K562 (cell line): Measurements from ENCODE around the gene ZNF335. TPM values are rescaled to one million over a fixed set of nuclear protein-coding genes. Genes with fewer than 3 reads are reported as not detected.

Experiments used
- ADNP ChIP-seq: fragments of 200-800 bp; sonication (Bioruptor generic); IDR thresholded peaks from 2 replicates; pipeline ENCODE4 v1.6.1; 2016; ENCODE audit warnings: missing genetic modification characterization, missing compliant biosample characterization
- FOXK2 ChIP-seq, 2 experiments: fragments of 450-650 bp; IDR thresholded peaks in 1 of 2; conservative IDR thresholded peaks in 1 of 2; 2 replicates each; pipeline ENCODE4 v1.6.1; 2016; ENCODE audit warnings: low read depth in 2 of 2, mild to moderate bottlenecking in 1 of 2
- GTF2E2 ChIP-seq: fragments of 200-800 bp; sonication (Bioruptor generic); IDR thresholded peaks from 2 replicates; pipeline ENCODE4 v1.6.1; 2016; ENCODE audit warnings: missing genetic modification characterization, missing compliant biosample characterization
- HDAC1 ChIP-seq, 2 experiments: fragments of 450-650 bp; IDR thresholded peaks; 2 replicates each; pipeline ENCODE4 v1.6.1; 2016 to 2017; ENCODE audit warnings: inconsistent platforms in 1 of 2, mild to moderate bottlenecking in 1 of 2, moderate library complexity in 1 of 2
- IFI16 ChIP-seq: fragments of 250-450 bp; sonication (Bioruptor Pico); IDR thresholded peaks from 2 replicates; pipeline ENCODE4 v2.1.2; 2022; ENCODE audit warnings: mild to moderate bottlenecking, inconsistent platforms
- MAZ ChIP-seq, 2 experiments: fragments of 450-650 bp in 1 of 2; sonication (generic) in 1 of 2; formaldehyde crosslinking; IDR thresholded peaks in 1 of 2; conservative IDR thresholded peaks in 1 of 2; 2 replicates each; pipeline versions ENCODE4 v1.4.0 to v1.5.0; 2020; ENCODE audit warnings: mild to moderate bottlenecking in 1 of 2, missing genetic modification reagents in 1 of 2
- NFRKB ChIP-seq: fragments of 450-650 bp; IDR thresholded peaks from 2 replicates; pipeline ENCODE4 v1.6.1; 2016; ENCODE audit warnings: low read depth
- NR2C1 ChIP-seq, 2 experiments: fragments of 450-650 bp; IDR thresholded peaks; 2 replicates each; pipeline ENCODE4 v1.6.1; 2017; ENCODE audit warnings: mild to moderate bottlenecking in 2 of 2, antibody characterized with exemption in 1 of 2, inconsistent platforms in 1 of 2, missing compliant biosample characterization in 1 of 2, missing genetic modification characterization in 1 of 2
- SOX6 ChIP-seq: fragments of 450-650 bp; IDR thresholded peaks from 2 replicates; pipeline ENCODE4 v1.6.1; 2014; ENCODE audit warnings: mild to moderate bottlenecking
- SRF ChIP-seq, 2 experiments: fragments of 250-450, 450-650 bp in 1 of 2; sonication (Bioruptor Pico) in 1 of 2; sonication (generic) in 1 of 2; formaldehyde crosslinking; IDR thresholded peaks; 2 replicates each; pipeline versions ENCODE4 v1.5.0 to v1.5.1; 2020 to 2022; ENCODE audit warnings: mild to moderate bottlenecking in 1 of 2, missing genetic modification reagents in 1 of 2
- TARDBP ChIP-seq: fragments of 450-650 bp; IDR thresholded peaks from 2 replicates; pipeline ENCODE4 v1.6.1; 2016
- TRIM24 ChIP-seq, 2 experiments: fragments of 450-650 bp; IDR thresholded peaks; 2 replicates each; pipeline ENCODE4 v1.6.1; 2016
- ZEB2 ChIP-seq: fragments of 450-650 bp; IDR thresholded peaks from 2 replicates; pipeline ENCODE4 v1.6.1; 2016
- ZFP36 ChIP-seq: fragments of 150-350 bp; IDR thresholded peaks from 2 replicates; pipeline ENCODE4 v1.6.1; 2018; ENCODE audit warnings: low read length, low read depth; ENCODE audit not compliant: partially characterized antibody
- ZNF165 ChIP-seq: fragments of 250-450 bp; sonication (Bioruptor Pico); IDR thresholded peaks from 2 replicates; pipeline ENCODE4 v1.4.0; 2020; ENCODE audit warnings: borderline replicate concordance
- polyA plus RNA-seq, 8 experiments: library from polyadenylated mRNA; depleted of rRNA in 4 of 8; stranded (reverse) in 5 of 8; unstranded in 3 of 8; fragments of >200 nt; fragmentation: Nextera tagmentation in 2 of 8; fragmentation: Illumina TruSeq in 1 of 8; extraction: Ambion mirVana in 2 of 8; extraction: Trizol in 1 of 8; gene quantifications; 2 replicates each; pipeline versions ENCODE4 v1.2.1 to v1.2.3, GENCODE V29; 2011 to 2014; ENCODE audit warnings: inconsistent platforms in 1 of 8, missing spikeins in 1 of 8
- total RNA-seq, 7 experiments: library from RNA; depleted of rRNA in 6 of 7; stranded (reverse); fragments of >200 nt in 6 of 7; fragmentation: Illumina TruSeq in 2 of 7; extraction: Trizol in 2 of 7; gene quantifications; 2 replicates each; pipeline versions ENCODE4 v1.2.1 to v1.2.3, GENCODE V29; 2011 to 2021; ENCODE audit warnings: low replicate concordance in 1 of 7
- TF ChIP-seq, protein P1 (sequence below): fragments of 450-650 bp; IDR thresholded peaks from 2 replicates; pipeline ENCODE4 v1.6.1; 2016; ENCODE audit warnings: borderline replicate concordance
- TF ChIP-seq, protein P2 (sequence below): sonication (generic); formaldehyde crosslinking; IDR thresholded peaks from 2 replicates; pipeline ENCODE4 v1.8.0; 2022; ENCODE audit warnings: missing genetic modification reagents, mild to moderate bottlenecking, moderate library complexity, borderline replicate concordance

ZNF335 gene
- total and polyA plus RNA-seq, 9 of the 15 experiments (the other 6 are each of a cell fraction or from before 2014, with no cell fraction given): 0.39 to 16.0 (median 7.6) TPM

DNA sequence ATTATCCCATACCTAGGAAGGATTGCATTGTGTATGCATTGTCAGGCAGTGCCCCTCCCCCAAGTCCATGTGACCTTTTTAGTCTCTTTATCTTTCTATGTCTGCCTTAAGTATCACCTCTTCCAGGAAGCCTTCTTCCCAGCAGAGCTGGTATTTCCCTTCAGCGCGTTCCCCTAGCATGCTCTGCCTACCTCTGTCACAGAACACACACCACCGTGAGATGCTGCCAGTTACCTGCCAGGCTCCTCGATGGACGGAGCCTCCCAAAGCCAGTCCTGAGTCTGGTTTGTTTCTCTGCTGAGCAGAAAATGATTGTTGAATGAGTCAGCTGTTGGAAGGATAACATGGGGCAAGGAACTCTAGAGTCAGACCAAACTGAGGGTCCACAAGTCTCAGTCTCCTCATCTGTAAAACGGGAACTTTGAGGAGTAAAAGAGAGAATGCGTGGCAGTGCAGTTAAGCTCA lies 11.3 kb upstream of the ZNF335 start (continued):
- TF ChIP-seq, protein P1, sequence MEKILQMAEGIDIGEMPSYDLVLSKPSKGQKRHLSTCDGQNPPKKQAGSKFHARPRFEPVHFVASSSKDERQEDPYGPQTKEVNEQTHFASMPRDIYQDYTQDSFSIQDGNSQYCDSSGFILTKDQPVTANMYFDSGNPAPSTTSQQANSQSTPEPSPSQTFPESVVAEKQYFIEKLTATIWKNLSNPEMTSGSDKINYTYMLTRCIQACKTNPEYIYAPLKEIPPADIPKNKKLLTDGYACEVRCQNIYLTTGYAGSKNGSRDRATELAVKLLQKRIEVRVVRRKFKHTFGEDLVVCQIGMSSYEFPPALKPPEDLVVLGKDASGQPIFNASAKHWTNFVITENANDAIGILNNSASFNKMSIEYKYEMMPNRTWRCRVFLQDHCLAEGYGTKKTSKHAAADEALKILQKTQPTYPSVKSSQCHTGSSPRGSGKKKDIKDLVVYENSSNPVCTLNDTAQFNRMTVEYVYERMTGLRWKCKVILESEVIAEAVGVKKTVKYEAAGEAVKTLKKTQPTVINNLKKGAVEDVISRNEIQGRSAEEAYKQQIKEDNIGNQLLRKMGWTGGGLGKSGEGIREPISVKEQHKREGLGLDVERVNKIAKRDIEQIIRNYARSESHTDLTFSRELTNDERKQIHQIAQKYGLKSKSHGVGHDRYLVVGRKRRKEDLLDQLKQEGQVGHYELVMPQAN: 0 out of 2 replicates have a peak, but pooled peaks have one; percentile 15
- peak; percentile 64; the same call in 1 of the 2 replicates for TF ChIP-seq ZEB2
- TF ChIP-seq GTF2E2 (tag): no peak
- TF ChIP-seq IFI16 (CRISPR knock-in tag): no peak
- TF ChIP-seq NFRKB: peak; percentile 68; the same call in 1 of the 2 replicates
- peak in 1 of 2 experiments; percentile 47; a peak in 1 of 4 replicates for TF ChIP-seq TRIM24 (IDR thresholded peaks at IDR 0.05)
- TF ChIP-seq SOX6: peak; percentile 85
- peak in 1 of 2 experiments; percentile 76; a peak in 2 of 4 replicates for TF ChIP-seq HDAC1 (IDR thresholded peaks at IDR 0.05)
- TF ChIP-seq, protein P2, sequence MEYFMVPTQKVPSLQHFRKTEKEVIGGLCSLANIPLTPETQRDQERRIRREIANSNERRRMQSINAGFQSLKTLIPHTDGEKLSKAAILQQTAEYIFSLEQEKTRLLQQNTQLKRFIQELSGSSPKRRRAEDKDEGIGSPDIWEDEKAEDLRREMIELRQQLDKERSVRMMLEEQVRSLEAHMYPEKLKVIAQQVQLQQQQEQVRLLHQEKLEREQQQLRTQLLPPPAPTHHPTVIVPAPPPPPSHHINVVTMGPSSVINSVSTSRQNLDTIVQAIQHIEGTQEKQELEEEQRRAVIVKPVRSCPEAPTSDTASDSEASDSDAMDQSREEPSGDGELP: peak; percentile 62; the same call in 1 of the 2 replicates
- no peak for TF ChIP-seq NR2C1 (IDR thresholded peaks at IDR 0.05)
- peak; percentile 32; the same call in 1 of the 2 replicates for TF ChIP-seq NR2C1 (tag; IDR thresholded peaks at IDR 0.05)
- no peak for TF ChIP-seq TARDBP
- peak in 1 of 2 experiments; percentile 18; a peak in 1 of 4 replicates for TF ChIP-seq SRF (CRISPR knock-in tag; IDR thresholded peaks at IDR 0.05)
- 0 out of 4 replicates have a peak, but pooled peaks of 1 of the 2 experiments have one; percentile 30 for TF ChIP-seq MAZ (CRISPR knock-in tag; conservative IDR thresholded peaks at IDR 0.05 in 1 of 2, IDR thresholded peaks at IDR 0.05 in 1 of 2)
- TF ChIP-seq FOXK2 (conservative IDR thresholded peaks at IDR 0.05 in 1 of 2, IDR thresholded peaks at IDR 0.05 in 1 of 2; ENCODE audit: low read depth in 2 of 2): peak in 1 of 2 experiments; percentile 42; a peak in 1 of 4 replicates
- TF ChIP-seq ZNF165 (CRISPR knock-in tag): no peak
- peak; percentile 99 for TF ChIP-seq ZFP36
- TF ChIP-seq ADNP (tag): peak; percentile 82
